Astrocyte (in vitro differentiated cells and primary cell): Measurements from ENCODE around the gene GTPBP10. TPM values are rescaled to one million over a fixed set of nuclear protein-coding genes. Genes with fewer than 3 reads are reported as not detected.

Experiments used
- DNase-seq: peaks from one replicate; pipeline ENCODE4 v3.0.0-alpha.2; 2010; ENCODE audit warnings: low read depth
- FAIRE-seq: peaks from 2 replicates; lab custom pipeline; 2011; peaks lifted over from hg19 to GRCh38; lab: Jason Lieb, UNC
- H2AFZ ChIP-seq: 2 replicates; pipeline ENCODE4 v1.6.0; 2012; ENCODE audit warnings: low read depth, low read length, inconsistent platforms
- H3K27ac ChIP-seq: 2 replicates; pipeline ENCODE4 v1.5.1; 2011; ENCODE audit warnings: low read depth, low read length, inconsistent platforms
- H3K27me3 ChIP-seq: 2 replicates; pipeline ENCODE4 v1.6.0; 2011; ENCODE audit warnings: low read length, inconsistent platforms; ENCODE audit not compliant: insufficient read depth
- H3K36me3 ChIP-seq: 2 replicates; pipeline ENCODE4 v1.5.1; 2011; ENCODE audit warnings: low read length, inconsistent platforms; ENCODE audit not compliant: insufficient read depth
- H3K4me1 ChIP-seq: 2 replicates; pipeline ENCODE4 v1.5.1; 2011; ENCODE audit warnings: low read length, inconsistent platforms; ENCODE audit not compliant: insufficient read depth
- H3K4me2 ChIP-seq: 2 replicates; pipeline ENCODE4 v1.6.0; 2012; ENCODE audit warnings: low read length, inconsistent platforms
- H3K4me3 ChIP-seq: 2 replicates; pipeline ENCODE4 v1.5.1; 2011; ENCODE audit warnings: low read depth, mild to moderate bottlenecking, low read length, inconsistent platforms; ENCODE audit not compliant: insufficient read depth
- H3K79me2 ChIP-seq: 2 replicates; pipeline ENCODE4 v1.6.0; 2012; ENCODE audit warnings: mild to moderate bottlenecking, low read length, inconsistent platforms; ENCODE audit not compliant: insufficient read depth
- H3K9ac ChIP-seq: 2 replicates; pipeline ENCODE4 v1.6.0; 2012; ENCODE audit warnings: mild to moderate bottlenecking, low read length, inconsistent platforms
- H3K9me3 ChIP-seq: 2 replicates; pipeline ENCODE4 v1.5.1; 2012; ENCODE audit warnings: low read depth, mild to moderate bottlenecking, low read length, inconsistent platforms; ENCODE audit not compliant: insufficient read depth
- H4K20me1 ChIP-seq: 2 replicates; pipeline ENCODE4 v1.6.0; 2012; ENCODE audit warnings: low read length, inconsistent platforms; ENCODE audit not compliant: insufficient read depth
- H3K27ac Mint-ChIP-seq: one replicate; pipeline ENCODE4 v1.8.0; 2021; ENCODE audit warnings: mild to moderate bottlenecking, mixed read lengths; ENCODE audit not compliant: unreplicated experiment
- H3K27me3 Mint-ChIP-seq: one replicate; pipeline ENCODE4 v1.8.0; 2021; ENCODE audit warnings: low read depth, mixed read lengths; ENCODE audit not compliant: unreplicated experiment
- H3K36me3 Mint-ChIP-seq: one replicate; pipeline ENCODE4 v1.8.0; 2021; ENCODE audit warnings: low read depth, mixed read lengths; ENCODE audit not compliant: unreplicated experiment
- H3K4me1 Mint-ChIP-seq: one replicate; pipeline ENCODE4 v1.8.0; 2021; ENCODE audit warnings: low read depth, mixed read lengths; ENCODE audit not compliant: unreplicated experiment
- H3K4me3 Mint-ChIP-seq: one replicate; pipeline ENCODE4 v1.8.0; 2021; ENCODE audit warnings: mild to moderate bottlenecking, moderate library complexity, mixed read lengths; ENCODE audit not compliant: unreplicated experiment
- H3K9me3 Mint-ChIP-seq: one replicate; pipeline ENCODE4 v1.8.0; 2021; ENCODE audit warnings: mild to moderate bottlenecking, mixed read lengths; ENCODE audit not compliant: unreplicated experiment
- EZH2 ChIP-seq: IDR thresholded peaks from 2 replicates; pipeline ENCODE4 v1.6.1; 2012; ENCODE audit warnings: mild to moderate bottlenecking, low read length, inconsistent platforms; ENCODE audit not compliant: insufficient read depth
- total RNA-seq: library from RNA; stranded (reverse); gene quantifications from 2 replicates; pipeline ENCODE4 v1.2.1, GENCODE V29; 2021
- TF ChIP-seq, protein P1 (sequence below): IDR thresholded peaks from 2 replicates; pipeline ENCODE4 v1.5.1; 2011; ENCODE audit warnings: low read depth, mild to moderate bottlenecking, inconsistent platforms, low read length, moderate library complexity; ENCODE audit not compliant: insufficient read depth

The GTPBP10 gene
- total RNA-seq, 1 donor from 2014 or later: 18.9 TPM

DNA sequence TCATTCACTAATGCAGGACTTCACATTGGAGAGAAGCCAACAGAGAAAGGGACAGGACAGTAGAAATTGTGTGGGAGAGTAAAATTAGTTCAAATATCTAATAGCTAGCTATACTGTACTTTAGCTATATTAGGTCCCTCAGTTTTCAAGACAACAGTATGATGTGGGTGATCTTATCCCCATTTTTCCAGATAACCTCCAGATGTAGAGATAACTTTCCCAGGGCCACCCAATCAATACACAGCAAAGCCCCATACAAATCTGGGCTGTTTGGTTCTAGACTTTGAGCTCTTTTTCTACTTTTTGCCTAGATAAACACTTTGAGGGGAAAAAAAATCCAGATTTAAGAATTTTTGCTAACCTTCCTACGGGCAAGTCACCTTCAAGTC, 56.3 kb downstream of the GTPBP10 start:
- Histone ChIP-seq H3K9ac (peak overlapping the region; percentile 97), H2AFZ (peak overlapping the region; percentile 90), H3K9me3 (no peaks in the 10 kb centered on the region), H3K36me3 (peaks cover 10% of the 10 kb centered on the region), H3K4me3 (peak overlapping the region; percentile 93), H3K79me2 (peaks cover 25% of the 10 kb centered on the region), H4K20me1 (peaks cover 9% of the 10 kb centered on the region), H3K4me2 (peak overlapping the region; percentile 94), H3K4me1 (peaks cover 3% of the 10 kb centered on the region), H3K27me3 (no peaks in the 10 kb centered on the region), H3K27ac (peak overlapping the region; percentile 99)
- DNase-seq (no peak), FAIRE-seq (no peak)
- Mint-ChIP-seq H3K9me3 (peaks cover 1% of the 10 kb centered on the region), H3K4me3 (peak overlapping the region; percentile 99), H3K36me3 (peaks cover 2% of the 10 kb centered on the region), H3K27ac (peak overlapping the region; percentile 100), H3K27me3 (peaks cover 4% of the 10 kb centered on the region), H3K4me1 (peaks cover 2% of the 10 kb centered on the region)
- TF ChIP-seq, protein P1, sequence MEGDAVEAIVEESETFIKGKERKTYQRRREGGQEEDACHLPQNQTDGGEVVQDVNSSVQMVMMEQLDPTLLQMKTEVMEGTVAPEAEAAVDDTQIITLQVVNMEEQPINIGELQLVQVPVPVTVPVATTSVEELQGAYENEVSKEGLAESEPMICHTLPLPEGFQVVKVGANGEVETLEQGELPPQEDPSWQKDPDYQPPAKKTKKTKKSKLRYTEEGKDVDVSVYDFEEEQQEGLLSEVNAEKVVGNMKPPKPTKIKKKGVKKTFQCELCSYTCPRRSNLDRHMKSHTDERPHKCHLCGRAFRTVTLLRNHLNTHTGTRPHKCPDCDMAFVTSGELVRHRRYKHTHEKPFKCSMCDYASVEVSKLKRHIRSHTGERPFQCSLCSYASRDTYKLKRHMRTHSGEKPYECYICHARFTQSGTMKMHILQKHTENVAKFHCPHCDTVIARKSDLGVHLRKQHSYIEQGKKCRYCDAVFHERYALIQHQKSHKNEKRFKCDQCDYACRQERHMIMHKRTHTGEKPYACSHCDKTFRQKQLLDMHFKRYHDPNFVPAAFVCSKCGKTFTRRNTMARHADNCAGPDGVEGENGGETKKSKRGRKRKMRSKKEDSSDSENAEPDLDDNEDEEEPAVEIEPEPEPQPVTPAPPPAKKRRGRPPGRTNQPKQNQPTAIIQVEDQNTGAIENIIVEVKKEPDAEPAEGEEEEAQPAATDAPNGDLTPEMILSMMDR: no peak
- TF ChIP-seq EZH2: no peak

DNA sequence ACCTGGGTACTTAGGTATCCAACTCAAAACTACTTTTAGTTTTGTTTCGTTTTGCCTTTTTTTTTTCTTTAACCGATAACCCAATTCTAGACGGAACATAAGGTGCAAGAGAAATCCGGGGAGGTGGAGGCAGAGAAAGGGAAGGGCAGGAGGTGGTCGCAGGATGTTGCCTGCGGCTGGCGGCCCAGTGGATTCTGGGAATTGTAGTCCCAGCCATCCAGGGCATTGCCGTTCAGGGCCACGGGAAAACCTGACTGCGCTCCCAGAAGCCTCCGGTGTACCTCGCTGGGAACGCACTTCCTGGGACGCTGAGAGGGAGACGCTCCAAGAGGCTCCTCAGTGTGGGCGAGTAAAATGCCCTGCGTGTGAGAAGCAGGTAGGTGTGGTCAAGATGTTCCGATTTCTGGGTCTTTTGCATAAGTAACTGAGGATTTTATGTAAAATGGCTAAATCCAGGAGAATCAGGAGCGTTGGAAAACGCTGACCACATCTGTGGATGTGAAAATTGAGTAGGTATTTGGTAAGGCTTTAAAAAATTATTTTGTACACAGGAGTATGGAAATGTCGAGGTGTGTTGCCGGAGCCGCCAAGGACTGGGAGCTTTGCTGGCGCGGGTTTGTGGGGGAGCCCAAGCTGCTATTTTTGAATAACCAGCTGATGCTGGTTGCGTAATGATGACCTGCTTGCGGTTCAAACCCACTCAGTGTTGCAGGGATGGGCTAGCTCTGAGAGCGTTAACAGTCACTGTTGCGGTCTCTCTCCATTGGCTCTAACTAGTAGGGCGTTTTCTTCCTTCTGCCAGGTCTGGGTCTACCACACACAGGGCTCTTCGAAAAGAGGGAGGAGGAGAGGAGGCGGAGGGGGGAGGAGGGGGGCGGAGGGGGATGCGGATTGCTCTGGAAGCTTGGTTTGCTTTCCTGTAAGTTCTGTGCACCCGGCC, 56.9 kb downstream of the GTPBP10 start, which contains the start of gene CLDN12:
Gene CLDN12 (plus strand): TSS at position 288 of the 940 bp plus-strand sequence. CDS start 9,216 bp downstream, outside the sequence.
- H3K27ac ChIP-seq: peak within 1 kb of the TSS; percentile 99
- H3K36me3 Mint-ChIP-seq: peaks cover 4% of the 10 kb centered on the region
- H3K4me1 Mint-ChIP-seq: peaks cover 2% of the 10 kb centered on the region
- FAIRE-seq: peak; percentile 87
- peak within 1 kb of the TSS; percentile 100 for H3K27ac Mint-ChIP-seq
- H4K20me1 ChIP-seq: peaks cover 10% of the 10 kb centered on the region
- H3K4me2 ChIP-seq: peak within 1 kb of the TSS; percentile 94
- H3K9me3 Mint-ChIP-seq: peaks cover 1% of the 10 kb centered on the region
- H3K4me1 ChIP-seq: peaks cover 3% of the 10 kb centered on the region
- peaks cover 25% of the 10 kb centered on the region for H3K79me2 ChIP-seq
- no peaks in the 10 kb centered on the region for H3K9me3 ChIP-seq
- H3K4me3 ChIP-seq: peak within 1 kb of the TSS; percentile 93
- DNase-seq: peak; percentile 99
- peak within 1 kb of the TSS; percentile 99 for H3K4me3 Mint-ChIP-seq
- H3K27me3 Mint-ChIP-seq: peaks cover 4% of the 10 kb centered on the region
- peaks cover 12% of the 10 kb centered on the region for H3K36me3 ChIP-seq
- peak within 1 kb of the TSS; percentile 90 for H2AFZ ChIP-seq
- TF ChIP-seq, protein P1: no peak
- no peak for TF ChIP-seq EZH2
- no peaks in the 10 kb centered on the region for H3K27me3 ChIP-seq
- peak within 1 kb of the TSS; percentile 97 for H3K9ac ChIP-seq

DNA sequence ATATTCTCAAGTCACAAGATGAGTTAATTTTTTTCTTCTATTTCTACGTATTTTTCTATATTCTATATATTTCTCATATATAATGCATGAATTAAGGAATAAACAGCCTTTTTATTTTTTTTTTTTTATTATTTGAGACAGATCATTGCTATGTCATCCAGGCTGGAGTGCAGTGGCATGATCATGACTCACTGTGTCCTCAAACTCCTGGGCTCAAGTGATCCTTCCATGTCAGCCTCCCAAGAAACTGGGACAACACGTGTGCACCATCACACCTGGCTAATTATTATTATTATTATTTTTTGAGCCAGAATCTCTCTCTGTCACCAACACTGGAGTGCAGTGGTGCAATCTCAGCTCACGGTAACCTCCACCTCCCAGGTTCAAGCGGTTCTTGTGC, 58.3 kb downstream of the GTPBP10 start:
- no peak for DNase-seq
- Histone ChIP-seq H3K27ac (no peak overlapping the region), H3K4me2 (peak overlapping the region; percentile 94), H3K9ac (no peak overlapping the region), H3K27me3 (no peaks in the 10 kb centered on the region), H3K36me3 (peaks cover 16% of the 10 kb centered on the region), H3K79me2 (peaks cover 25% of the 10 kb centered on the region), H4K20me1 (peaks cover 12% of the 10 kb centered on the region), H2AFZ (no peak overlapping the region), H3K4me3 (no peak overlapping the region), H3K4me1 (peaks cover 3% of the 10 kb centered on the region), H3K9me3 (no peaks in the 10 kb centered on the region)
- TF ChIP-seq, protein P1: no peak
- no peak for TF ChIP-seq EZH2
- H3K27me3 Mint-ChIP-seq: peaks cover 4% of the 10 kb centered on the region
- peak overlapping the region; percentile 99 for H3K4me3 Mint-ChIP-seq
- H3K27ac Mint-ChIP-seq: no peak overlapping the region
- H3K9me3 Mint-ChIP-seq: no peaks in the 10 kb centered on the region
- FAIRE-seq: no peak
- peaks cover 4% of the 10 kb centered on the region for H3K36me3 Mint-ChIP-seq
- H3K4me1 Mint-ChIP-seq: peaks cover 2% of the 10 kb centered on the region
